NCI-H446 (cell line): Measurements from ENCODE around the gene SLC41A3.

ENCODE experiments used
- DNase-seq, 2 experiments: peaks; one replicate each; lab custom pipeline; 2025; lab: John Stamatoyannopoulos, UW

SLC41A3 gene

GRCh38 chr3:126083913-126084767, at the start of gene SLC41A3:
Gene SLC41A3, minus strand, starts transcription at chr3:126084124. Its CDS starts 15,905 bp downstream, at chr3:126068219.
- DNase-seq: peak; percentile 68 to 91

- no peak for DNase-seq
Observed at GRCh38 chr3:126133606-126134005, 49.7 kb upstream of the SLC41A3 start.

GRCh38 chr3:126132751-126133511, 49.0 kb upstream of the SLC41A3 start:
- DNase-seq: no peak

GRCh38 chr3:126131881-126132750, 48.2 kb upstream of the SLC41A3 start:
- no peak for DNase-seq

GRCh38 chr3:126130981-126131745, 47.2 kb upstream of the SLC41A3 start:
- DNase-seq: no peak

- no peak for DNase-seq
Observed at GRCh38 chr3:126130081-126130855, 46.3 kb upstream of the SLC41A3 start.

- DNase-seq: no peak
Observed at GRCh38 chr3:126129398-126129891, 45.5 kb upstream of the SLC41A3 start.

GRCh38 chr3:126128504-126129397, 44.8 kb upstream of the SLC41A3 start:
- DNase-seq: no peak

- DNase-seq: no peak
Observed at GRCh38 chr3:126127904-126128303, 44.0 kb upstream of the SLC41A3 start.

GRCh38 chr3:126127452-126127851, 43.5 kb upstream of the SLC41A3 start:
- no peak for DNase-seq

GRCh38 chr3:126126811-126127431, 43.0 kb upstream of the SLC41A3 start:
- DNase-seq: no peak

- no peak for DNase-seq
Observed at GRCh38 chr3:126126286-126126685, 42.4 kb upstream of the SLC41A3 start.

- no peak for DNase-seq
Observed at GRCh38 chr3:126125781-126126251, 41.9 kb upstream of the SLC41A3 start.

- no peak for DNase-seq
Observed at GRCh38 chr3:126125341-126125740, 41.4 kb upstream of the SLC41A3 start.

- DNase-seq: no peak
Observed at GRCh38 chr3:126124896-126125295, 41.0 kb upstream of the SLC41A3 start.

GRCh38 chr3:126124148-126124868, 40.4 kb upstream of the SLC41A3 start:
- no peak for DNase-seq

GRCh38 chr3:126121632-126122031, 37.7 kb upstream of the SLC41A3 start:
- DNase-seq: no peak

- no peak for DNase-seq
Observed at GRCh38 chr3:126121074-126121473, 37.1 kb upstream of the SLC41A3 start.
